Measurements from ENCODE around the gene ZBED1. TPM values are rescaled to one million over a fixed set of nuclear protein-coding genes. Genes with fewer than 3 reads are reported as not detected.

The ZBED1 gene
- total and polyA plus RNA-seq, 4 donors: 15.9 to 49.0 (median 26.9) TPM

DNA sequence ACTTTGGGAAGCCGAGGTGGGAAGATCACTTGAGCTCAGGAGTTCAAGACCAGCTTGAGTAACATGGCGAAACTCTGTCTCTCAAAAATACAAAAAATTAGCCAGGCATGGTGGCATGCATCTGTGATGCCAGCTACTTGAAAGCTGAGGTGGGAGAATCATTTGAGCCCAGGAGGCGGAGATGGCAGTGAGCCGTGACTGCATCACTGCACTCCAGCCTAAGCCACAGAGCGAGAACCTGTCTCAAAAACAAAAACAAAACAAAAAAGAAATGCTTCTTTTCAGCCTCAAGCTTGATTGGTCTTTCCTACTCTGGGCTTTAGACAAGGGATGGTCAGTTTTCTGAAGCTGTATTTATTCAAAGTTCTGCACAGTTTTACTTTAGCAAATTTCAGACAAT is 15.8 kb upstream of the ZBED1 start (continued):
- TF ChIP-seq, protein P1, sequence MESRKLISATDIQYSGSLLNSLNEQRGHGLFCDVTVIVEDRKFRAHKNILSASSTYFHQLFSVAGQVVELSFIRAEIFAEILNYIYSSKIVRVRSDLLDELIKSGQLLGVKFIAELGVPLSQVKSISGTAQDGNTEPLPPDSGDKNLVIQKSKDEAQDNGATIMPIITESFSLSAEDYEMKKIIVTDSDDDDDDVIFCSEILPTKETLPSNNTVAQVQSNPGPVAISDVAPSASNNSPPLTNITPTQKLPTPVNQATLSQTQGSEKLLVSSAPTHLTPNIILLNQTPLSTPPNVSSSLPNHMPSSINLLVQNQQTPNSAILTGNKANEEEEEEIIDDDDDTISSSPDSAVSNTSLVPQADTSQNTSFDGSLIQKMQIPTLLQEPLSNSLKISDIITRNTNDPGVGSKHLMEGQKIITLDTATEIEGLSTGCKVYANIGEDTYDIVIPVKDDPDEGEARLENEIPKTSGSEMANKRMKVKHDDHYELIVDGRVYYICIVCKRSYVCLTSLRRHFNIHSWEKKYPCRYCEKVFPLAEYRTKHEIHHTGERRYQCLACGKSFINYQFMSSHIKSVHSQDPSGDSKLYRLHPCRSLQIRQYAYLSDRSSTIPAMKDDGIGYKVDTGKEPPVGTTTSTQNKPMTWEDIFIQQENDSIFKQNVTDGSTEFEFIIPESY (IDR thresholded peaks at IDR 0.05): no peak
- TF ChIP-seq EGR1 (IDR thresholded peaks at IDR 0.05; ENCODE audit: low read depth in 2 of 2): no peak
- no peak for TF ChIP-seq RXRA (IDR thresholded peaks at IDR 0.05)
- TF ChIP-seq, protein P2, sequence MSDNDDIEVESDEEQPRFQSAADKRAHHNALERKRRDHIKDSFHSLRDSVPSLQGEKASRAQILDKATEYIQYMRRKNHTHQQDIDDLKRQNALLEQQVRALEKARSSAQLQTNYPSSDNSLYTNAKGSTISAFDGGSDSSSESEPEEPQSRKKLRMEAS (IDR thresholded peaks at IDR 0.05): no peak
- TF ChIP-seq JUND (IDR thresholded peaks at IDR 0.05): no peak

DNA sequence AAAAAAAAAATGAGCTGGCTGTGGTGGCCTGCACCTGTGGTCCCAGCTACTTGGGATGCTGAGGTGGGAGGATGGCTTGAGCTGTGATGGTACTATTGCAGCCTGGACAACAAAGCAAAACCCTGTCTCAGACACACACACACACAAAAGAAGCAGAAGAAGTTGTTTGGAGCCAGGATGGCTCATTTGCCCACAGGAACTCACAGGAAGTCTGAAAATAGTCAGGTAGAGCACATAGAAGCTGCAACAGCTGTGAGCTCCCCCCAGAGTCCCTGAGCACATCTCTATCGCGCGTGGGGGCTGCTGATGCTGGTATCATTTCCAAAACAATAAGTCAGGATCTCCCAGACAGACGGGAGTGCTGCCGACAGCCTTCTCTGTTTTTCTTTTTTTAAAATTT is 13.4 kb upstream of the ZBED1 start:
- DNase-seq (ENCODE audit: low spot score): no peak
- no peaks in the 10 kb centered on the region for H3K36me3 ChIP-seq (ENCODE audit: control insufficient read depth in 4 of 4, insufficient read depth in 3 of 4, low read depth in 1 of 4, low read length in 3 of 4)
- H3K27me3 ChIP-seq (ENCODE audit: control insufficient read depth in 4 of 4, insufficient read depth in 4 of 4, low read length in 3 of 4): no peaks in the 10 kb centered on the region
- H3K4me3 ChIP-seq (ENCODE audit: low read depth in 1 of 3, low read length in 3 of 3): no peak overlapping the region
- H3K9me3 ChIP-seq (ENCODE audit: control insufficient read depth in 4 of 4, low read length in 3 of 4): no peaks in the 10 kb centered on the region
- TF ChIP-seq SP1 (IDR thresholded peaks at IDR 0.05): no peak
- TF ChIP-seq, protein P2 (IDR thresholded peaks at IDR 0.05): no peak
- TF ChIP-seq, protein P3, sequence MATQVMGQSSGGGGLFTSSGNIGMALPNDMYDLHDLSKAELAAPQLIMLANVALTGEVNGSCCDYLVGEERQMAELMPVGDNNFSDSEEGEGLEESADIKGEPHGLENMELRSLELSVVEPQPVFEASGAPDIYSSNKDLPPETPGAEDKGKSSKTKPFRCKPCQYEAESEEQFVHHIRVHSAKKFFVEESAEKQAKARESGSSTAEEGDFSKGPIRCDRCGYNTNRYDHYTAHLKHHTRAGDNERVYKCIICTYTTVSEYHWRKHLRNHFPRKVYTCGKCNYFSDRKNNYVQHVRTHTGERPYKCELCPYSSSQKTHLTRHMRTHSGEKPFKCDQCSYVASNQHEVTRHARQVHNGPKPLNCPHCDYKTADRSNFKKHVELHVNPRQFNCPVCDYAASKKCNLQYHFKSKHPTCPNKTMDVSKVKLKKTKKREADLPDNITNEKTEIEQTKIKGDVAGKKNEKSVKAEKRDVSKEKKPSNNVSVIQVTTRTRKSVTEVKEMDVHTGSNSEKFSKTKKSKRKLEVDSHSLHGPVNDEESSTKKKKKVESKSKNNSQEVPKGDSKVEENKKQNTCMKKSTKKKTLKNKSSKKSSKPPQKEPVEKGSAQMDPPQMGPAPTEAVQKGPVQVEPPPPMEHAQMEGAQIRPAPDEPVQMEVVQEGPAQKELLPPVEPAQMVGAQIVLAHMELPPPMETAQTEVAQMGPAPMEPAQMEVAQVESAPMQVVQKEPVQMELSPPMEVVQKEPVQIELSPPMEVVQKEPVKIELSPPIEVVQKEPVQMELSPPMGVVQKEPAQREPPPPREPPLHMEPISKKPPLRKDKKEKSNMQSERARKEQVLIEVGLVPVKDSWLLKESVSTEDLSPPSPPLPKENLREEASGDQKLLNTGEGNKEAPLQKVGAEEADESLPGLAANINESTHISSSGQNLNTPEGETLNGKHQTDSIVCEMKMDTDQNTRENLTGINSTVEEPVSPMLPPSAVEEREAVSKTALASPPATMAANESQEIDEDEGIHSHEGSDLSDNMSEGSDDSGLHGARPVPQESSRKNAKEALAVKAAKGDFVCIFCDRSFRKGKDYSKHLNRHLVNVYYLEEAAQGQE (IDR thresholded peaks at IDR 0.05): no peak
- TF ChIP-seq FOXA2 (IDR thresholded peaks at IDR 0.05): no peak
- 69% methylated on average over 5 of the region's 5 CpGs for WGBS
- H3K9ac ChIP-seq (ENCODE audit: low read depth in 1 of 2, low read length in 2 of 2): no peak overlapping the region
- H3K4me1 ChIP-seq (ENCODE audit: control insufficient read depth in 4 of 4, insufficient read depth in 4 of 4, low read length in 3 of 4): no peaks in the 10 kb centered on the region
- no peak overlapping the region for H3K27ac ChIP-seq (ENCODE audit: low read depth in 1 of 2, low read length in 2 of 2)

DNA sequence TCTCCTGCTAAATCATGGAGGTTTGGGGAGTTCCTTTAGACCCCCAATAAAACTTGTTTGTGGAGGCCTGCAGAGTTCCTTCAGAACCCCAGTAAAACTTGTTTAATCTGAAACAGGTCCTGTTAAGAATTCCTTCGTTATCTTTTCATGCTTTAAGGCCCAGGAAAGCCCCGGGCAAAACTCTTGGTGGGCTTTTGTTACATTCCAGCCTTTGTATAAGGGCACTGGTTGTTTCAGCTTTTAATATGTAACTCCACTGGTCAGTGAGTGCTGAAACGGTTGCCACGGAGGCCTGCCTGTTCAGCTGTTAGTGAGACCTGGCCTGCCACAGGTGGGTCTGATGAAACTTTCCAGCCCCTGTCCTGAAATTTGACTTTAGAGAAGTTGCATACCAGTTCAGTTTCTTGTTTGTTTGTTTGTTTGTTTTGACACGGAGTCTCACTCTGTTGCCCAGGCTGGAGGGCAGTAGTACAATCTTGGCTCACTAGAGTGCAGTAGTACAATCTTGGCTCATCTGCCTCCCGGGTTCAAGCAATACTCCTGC is 12.4 kb upstream of the ZBED1 start:
- H3K4me3 ChIP-seq (ENCODE audit: low read depth in 1 of 3, low read length in 3 of 3): no peak overlapping the region
- no peak overlapping the region for H3K27ac ChIP-seq (ENCODE audit: low read depth in 1 of 2, low read length in 2 of 2)
- H3K27me3 ChIP-seq (ENCODE audit: control insufficient read depth in 4 of 4, insufficient read depth in 4 of 4, low read length in 3 of 4): no peaks in the 10 kb centered on the region
- TF ChIP-seq HNF4A (conservative IDR thresholded peaks at IDR 0.05) (no peak), GABPA (IDR thresholded peaks at IDR 0.05 in 1 of 2, conservative IDR thresholded peaks at IDR 0.05 in 1 of 2) (no peak)
- no peaks in the 10 kb centered on the region for H3K9me3 ChIP-seq (ENCODE audit: control insufficient read depth in 4 of 4, low read length in 3 of 4)
- 70% methylated on average over 6 of the region's 6 CpGs for WGBS
- no peak overlapping the region for H3K9ac ChIP-seq (ENCODE audit: low read depth in 1 of 2, low read length in 2 of 2)
- no peaks in the 10 kb centered on the region for H3K36me3 ChIP-seq (ENCODE audit: control insufficient read depth in 4 of 4, insufficient read depth in 3 of 4, low read depth in 1 of 4, low read length in 3 of 4)
- H3K4me1 ChIP-seq (ENCODE audit: control insufficient read depth in 4 of 4, insufficient read depth in 4 of 4, low read length in 3 of 4): no peaks in the 10 kb centered on the region
- no peak for DNase-seq (ENCODE audit: low spot score)
